T-helper 2 cell (primary cell): ENCODE measurements around the gene OPCML.

Experiments used
- DNase-seq, 5 experiments: peaks; one replicate each; pipeline versions ENCODE4 v3.0.0 to v3.0.0-alpha.2; 2012 to 2022

Gene OPCML

GRCh38 chr11:133064961-133065360 lies 467.3 kb downstream of the OPCML start:
- DNase-seq, result no peak

- no peak for DNase-seq
Measured at GRCh38 chr11:133064152-133064877, 468.0 kb downstream of the OPCML start.

- no peak for DNase-seq
Measured at GRCh38 chr11:133058501-133058900, 473.8 kb downstream of the OPCML start.

GRCh38 chr11:133053124-133053776 lies 479.1 kb downstream of the OPCML start:
- no peak for DNase-seq

- no peak for DNase-seq
Measured at GRCh38 chr11:133052537-133052936, 479.8 kb downstream of the OPCML start.

GRCh38 chr11:133049244-133050019 lies 482.9 kb downstream of the OPCML start:
- no peak for DNase-seq

GRCh38 chr11:133048270-133048669 lies 484.0 kb downstream of the OPCML start:
- DNase-seq, result no peak

- no peak for DNase-seq
Measured at GRCh38 chr11:133047771-133048115, 484.6 kb downstream of the OPCML start.

- DNase-seq, result no peak
Measured at GRCh38 chr11:133047036-133047770, 485.1 kb downstream of the OPCML start.

- no peak for DNase-seq
Measured at GRCh38 chr11:133046252-133046651, 486.0 kb downstream of the OPCML start.

GRCh38 chr11:133041928-133042882 lies 490.1 kb downstream of the OPCML start:
- DNase-seq, result no peak

GRCh38 chr11:133041181-133041580 lies 491.1 kb downstream of the OPCML start:
- DNase-seq, result no peak

- no peak for DNase-seq
Measured at GRCh38 chr11:133040289-133040900, 491.9 kb downstream of the OPCML start.

- DNase-seq, result no peak
Measured at GRCh38 chr11:133038850-133039249, 493.5 kb downstream of the OPCML start.

- DNase-seq, result no peak
Measured at GRCh38 chr11:133034929-133035328, 497.4 kb downstream of the OPCML start.

- DNase-seq, result no peak
Measured at GRCh38 chr11:133029107-133029506, 503.2 kb downstream of the OPCML start.

GRCh38 chr11:133026952-133027351 lies 505.3 kb downstream of the OPCML start:
- no peak for DNase-seq

GRCh38 chr11:133024301-133024700 lies 508.0 kb downstream of the OPCML start:
- DNase-seq, result no peak

- DNase-seq, result no peak
Measured at GRCh38 chr11:133023232-133023631, 509.1 kb downstream of the OPCML start.

GRCh38 chr11:133021553-133021952 lies 510.7 kb downstream of the OPCML start:
- DNase-seq, result no peak

- DNase-seq, result no peak
Measured at GRCh38 chr11:133020372-133020714, 512.0 kb downstream of the OPCML start.
